NCI-H1436 (cell line): Measurements from ENCODE around the gene PEAK1.

Experiments
- DNase-seq: peaks from one replicate; lab custom pipeline; 2025; lab: John Stamatoyannopoulos, UW

Gene PEAK1

GRCh38 chr15:77060546-77060945 is 359.4 kb downstream of the PEAK1 start:
- DNase-seq = no peak

GRCh38 chr15:77059786-77060361 is 360.0 kb downstream of the PEAK1 start:
- peak; percentile 8 for DNase-seq

GRCh38 chr15:77058468-77058867 is 361.4 kb downstream of the PEAK1 start:
- DNase-seq = no peak

- no peak for DNase-seq
Measured at GRCh38 chr15:77057685-77058084, 362.2 kb downstream of the PEAK1 start.

GRCh38 chr15:77057072-77057471 is 362.8 kb downstream of the PEAK1 start:
- no peak for DNase-seq

- no peak for DNase-seq
Measured at GRCh38 chr15:77053709-77054108, 366.2 kb downstream of the PEAK1 start.

- no peak for DNase-seq
Measured at GRCh38 chr15:77052556-77052955, 367.3 kb downstream of the PEAK1 start.
